T-helper 17 cell (primary cell): ENCODE results near the gene SYCP1. TPM values are rescaled to one million over a fixed set of nuclear protein-coding genes. Genes with fewer than 3 reads are reported as not detected.
"Not testable (repeated sequence)": the region's sequence is repeated elsewhere in the genome, so short reads cannot be mapped to it uniquely, and the experiment has no call there.

Experiments used
- ATAC-seq: fragments of 150-1000 bp; cut with Tn5 transposase; 2 replicates; pipeline ENCODE4 v1.10.0; 2021; ENCODE audit warnings: mild to moderate bottlenecking, moderate library complexity
- DNase-seq, 3 donors: peaks; one replicate each; pipeline versions ENCODE4 v3.0.0 to v3.0.0-alpha.2; 2020 to 2021
- H3K9me3 ChIP-seq: one replicate; pipeline ENCODE4 v1.7.0; 2013; ENCODE audit warnings: low read length, mild to moderate bottlenecking; ENCODE audit not compliant: control insufficient read depth, poor library complexity, severe bottlenecking
- H3K27ac Mint-ChIP-seq: one replicate; pipeline ENCODE4 v1.8.0; 2022; ENCODE audit warnings: mild to moderate bottlenecking, moderate library complexity, mixed read lengths
- H3K27me3 Mint-ChIP-seq: one replicate; pipeline ENCODE4 v1.8.0; 2022; ENCODE audit warnings: mixed read lengths
- H3K36me3 Mint-ChIP-seq: one replicate; pipeline ENCODE4 v1.8.0; 2022; ENCODE audit warnings: low read depth, mixed read lengths
- H3K4me1 Mint-ChIP-seq: one replicate; pipeline ENCODE4 v1.8.0; 2022; ENCODE audit warnings: mild to moderate bottlenecking, mixed read lengths
- H3K4me3 Mint-ChIP-seq: one replicate; pipeline ENCODE4 v1.8.0; 2022; ENCODE audit warnings: mild to moderate bottlenecking, moderate library complexity, mixed read lengths
- total RNA-seq, 4 donors: library from RNA in 2 of 4; stranded (reverse) in 2 of 4; gene quantifications; one replicate each; pipeline ENCODE4 v1.2.3 and lab custom pipeline; 2022 to 2026

The SYCP1 gene
- total RNA-seq, 2 donors from 2014 or later, result not detected

- Mint-ChIP-seq H3K36me3 (no peaks in the 10 kb centered on the region), H3K4me1 (no peaks in the 10 kb centered on the region), H3K27ac (no peak overlapping the region), H3K27me3 (peaks cover 39% of the 10 kb centered on the region), H3K4me3 (no peak overlapping the region)
- H3K9me3 ChIP-seq, result no peaks in the 10 kb centered on the region
- DNase-seq, result no peak
- ATAC-seq, result no peak
Measured at GRCh38 chr1:114892194-114892918, 37.7 kb downstream of the SYCP1 start.

DNA sequence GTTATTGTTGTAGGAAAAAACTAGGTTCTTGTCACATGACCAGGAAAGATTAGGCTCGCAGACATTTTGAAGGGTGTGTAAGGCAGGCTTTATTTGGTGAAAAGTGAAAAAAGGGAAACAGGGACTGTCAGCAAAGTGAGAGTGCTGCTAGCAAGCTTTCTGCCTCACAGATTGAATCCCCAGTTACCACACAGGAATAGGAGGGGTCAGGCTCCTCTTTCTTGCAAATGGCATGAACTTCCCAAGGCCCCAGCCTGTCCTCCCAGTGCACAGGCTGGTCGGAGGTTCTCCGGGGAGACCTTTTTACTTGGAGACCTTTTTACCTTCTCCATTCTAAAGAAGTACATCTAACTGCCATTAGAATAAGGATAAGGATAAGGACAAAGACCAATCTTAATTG lies 42.1 kb downstream of the SYCP1 start:
- no peak overlapping the region for H3K27ac Mint-ChIP-seq
- no peak overlapping the region for H3K4me3 Mint-ChIP-seq
- no peak for ATAC-seq
- H3K36me3 Mint-ChIP-seq, result no peaks in the 10 kb centered on the region
- H3K27me3 Mint-ChIP-seq, result peaks cover 54% of the 10 kb centered on the region
- H3K4me1 Mint-ChIP-seq, result no peaks in the 10 kb centered on the region
- no peaks in the 10 kb centered on the region for H3K9me3 ChIP-seq
- DNase-seq, result no peak

DNA sequence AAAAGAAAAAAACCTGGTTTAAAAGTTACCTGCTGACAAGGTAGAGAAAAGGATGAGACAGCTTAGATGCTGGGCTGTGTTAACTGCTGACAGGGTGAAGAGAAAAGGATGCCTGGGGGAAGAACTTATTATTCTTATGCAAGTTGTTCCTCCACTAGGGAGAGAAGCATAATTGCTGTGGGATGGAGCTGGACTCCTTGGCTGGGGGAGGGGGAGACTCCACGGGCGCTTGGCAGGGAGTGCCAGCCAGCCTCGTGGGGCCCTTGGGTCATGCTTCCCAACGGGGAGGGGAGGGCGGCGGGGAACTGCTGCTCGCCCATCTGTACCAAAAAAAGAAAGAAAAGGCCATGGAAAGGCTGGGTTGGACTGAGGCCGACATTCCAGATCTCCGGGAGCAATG lies 47.2 kb downstream of the SYCP1 start:
- no peaks in the 10 kb centered on the region for H3K36me3 Mint-ChIP-seq
- no peak for ATAC-seq
- H3K27me3 Mint-ChIP-seq, result peaks cover 27% of the 10 kb centered on the region

GRCh38 chr1:114902343-114902742 lies 47.7 kb downstream of the SYCP1 start:
- Mint-ChIP-seq H3K36me3 (no peaks in the 10 kb centered on the region), H3K27me3 (peaks cover 25% of the 10 kb centered on the region), H3K27ac (no peak overlapping the region), H3K4me3 (no peak overlapping the region), H3K4me1 (no peaks in the 10 kb centered on the region)
- ATAC-seq (no peak), DNase-seq (no peak)
- no peaks in the 10 kb centered on the region for H3K9me3 ChIP-seq

More for the DNA sequence above, 47.2 kb downstream of the SYCP1 start:
- Mint-ChIP-seq H3K27ac (no peak overlapping the region), H3K4me3 (no peak overlapping the region), H3K4me1 (no peaks in the 10 kb centered on the region)
- DNase-seq, result no peak
- H3K9me3 ChIP-seq, result no peaks in the 10 kb centered on the region

DNA sequence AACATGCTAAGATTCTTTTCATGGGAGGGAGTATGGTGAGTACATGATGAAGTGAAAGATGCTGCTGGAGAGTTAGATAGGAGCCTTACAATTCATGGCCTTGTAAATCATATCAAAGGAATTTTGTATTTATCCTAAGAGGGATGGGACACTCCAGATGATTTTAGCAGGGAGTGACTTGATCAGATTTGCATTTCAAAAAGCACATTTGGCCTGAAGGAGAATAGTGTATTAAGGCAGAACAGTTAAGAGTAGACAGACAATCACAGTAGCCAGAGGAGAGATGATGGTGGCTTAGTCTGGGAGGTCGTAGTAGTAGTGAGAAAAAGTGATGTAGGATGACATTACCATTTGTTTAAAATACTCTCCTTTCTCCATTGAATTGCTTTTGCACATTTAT lies 48.8 kb downstream of the SYCP1 start:
- H3K4me3 Mint-ChIP-seq, result no peak overlapping the region
- H3K27me3 Mint-ChIP-seq, result peaks cover 21% of the 10 kb centered on the region
- H3K36me3 Mint-ChIP-seq, result no peaks in the 10 kb centered on the region
- H3K4me1 Mint-ChIP-seq, result no peaks in the 10 kb centered on the region
- H3K9me3 ChIP-seq, result no peaks in the 10 kb centered on the region
- DNase-seq (no peak), ATAC-seq (no peak)
- no peak overlapping the region for H3K27ac Mint-ChIP-seq

DNA sequence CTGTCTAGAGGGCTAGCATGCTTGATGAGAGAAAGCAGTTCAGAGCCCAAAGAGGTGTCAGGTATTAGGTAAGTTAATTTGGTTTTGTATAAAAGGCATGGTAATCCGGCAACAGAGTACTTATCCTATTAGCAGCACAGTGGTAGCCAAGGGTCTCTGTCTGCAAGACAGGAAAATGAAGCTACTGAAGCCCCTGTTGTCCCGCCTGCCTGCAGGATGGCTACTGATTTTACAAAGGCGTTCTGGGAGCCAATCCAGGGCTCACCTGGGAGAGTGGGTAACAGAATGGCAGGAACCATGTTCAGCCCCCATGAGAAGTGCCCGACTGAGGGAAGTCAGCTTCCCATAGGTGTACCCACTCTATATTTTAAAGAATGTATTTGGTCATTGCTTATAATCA lies 61.1 kb downstream of the SYCP1 start:
- H3K27ac Mint-ChIP-seq, H3K9me3 ChIP-seq, H3K36me3 Mint-ChIP-seq, H3K4me1 Mint-ChIP-seq, DNase-seq, H3K4me3 Mint-ChIP-seq, ATAC-seq: not testable (repeated sequence)
- peaks cover 42% of the 10 kb centered on the region for H3K27me3 Mint-ChIP-seq

- H3K36me3 Mint-ChIP-seq, result peaks cover 10% of the 10 kb centered on the region
- no peak overlapping the region for H3K4me3 Mint-ChIP-seq
- DNase-seq, result no peak
- no peak overlapping the region for H3K27ac Mint-ChIP-seq
- H3K27me3 Mint-ChIP-seq, result peaks cover 54% of the 10 kb centered on the region
- ATAC-seq, result no peak
- H3K9me3 ChIP-seq, result no peaks in the 10 kb centered on the region
- no peaks in the 10 kb centered on the region for H3K4me1 Mint-ChIP-seq
Measured at GRCh38 chr1:114926607-114927006, 71.9 kb downstream of the SYCP1 start.

GRCh38 chr1:114927401-114927800 lies 72.7 kb downstream of the SYCP1 start:
- H3K27ac Mint-ChIP-seq, result no peak overlapping the region
- no peaks in the 10 kb centered on the region for H3K9me3 ChIP-seq
- H3K27me3 Mint-ChIP-seq, result peaks cover 46% of the 10 kb centered on the region
- H3K4me1 Mint-ChIP-seq, result no peaks in the 10 kb centered on the region
- DNase-seq, result no peak
- no peak for ATAC-seq
- peaks cover 10% of the 10 kb centered on the region for H3K36me3 Mint-ChIP-seq
- no peak overlapping the region for H3K4me3 Mint-ChIP-seq

DNA sequence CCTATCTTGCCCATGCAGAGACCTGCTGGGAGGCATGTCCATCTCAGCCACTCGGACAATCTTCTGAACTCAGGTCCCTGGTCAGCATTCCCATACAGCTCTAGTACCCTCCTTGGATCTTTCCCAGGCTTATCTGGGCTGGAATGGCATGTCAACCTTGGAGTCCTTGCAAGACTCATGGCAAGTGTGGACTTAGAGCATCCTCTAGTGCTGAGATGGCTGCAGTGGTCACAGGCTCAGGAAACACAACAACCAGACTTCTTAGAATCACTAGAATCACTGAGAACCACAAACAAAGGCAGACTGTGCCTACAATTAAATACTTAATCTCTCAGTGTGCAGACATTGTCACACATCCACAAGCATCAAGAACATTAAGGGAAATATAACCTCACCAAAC lies 101.9 kb downstream of the SYCP1 start:
- H3K27me3 Mint-ChIP-seq, result peaks cover 50% of the 10 kb centered on the region
- H3K4me1 Mint-ChIP-seq, result peaks cover 2% of the 10 kb centered on the region
- no peak overlapping the region for H3K4me3 Mint-ChIP-seq
- DNase-seq, result no peak
- peak overlapping the region; percentile 6 for H3K27ac Mint-ChIP-seq
- H3K9me3 ChIP-seq, result no peaks in the 10 kb centered on the region
- H3K36me3 Mint-ChIP-seq, result peaks cover 2% of the 10 kb centered on the region
- no peak for ATAC-seq

GRCh38 chr1:114959423-114959822 lies 104.8 kb downstream of the SYCP1 start:
- DNase-seq, result no peak
- ATAC-seq, result no peak
- peaks cover 50% of the 10 kb centered on the region for H3K27me3 Mint-ChIP-seq
- no peak overlapping the region for H3K27ac Mint-ChIP-seq
- H3K4me1 Mint-ChIP-seq, result peaks cover 2% of the 10 kb centered on the region
- H3K9me3 ChIP-seq, result no peaks in the 10 kb centered on the region
- peaks cover 2% of the 10 kb centered on the region for H3K36me3 Mint-ChIP-seq
- no peak overlapping the region for H3K4me3 Mint-ChIP-seq

DNA sequence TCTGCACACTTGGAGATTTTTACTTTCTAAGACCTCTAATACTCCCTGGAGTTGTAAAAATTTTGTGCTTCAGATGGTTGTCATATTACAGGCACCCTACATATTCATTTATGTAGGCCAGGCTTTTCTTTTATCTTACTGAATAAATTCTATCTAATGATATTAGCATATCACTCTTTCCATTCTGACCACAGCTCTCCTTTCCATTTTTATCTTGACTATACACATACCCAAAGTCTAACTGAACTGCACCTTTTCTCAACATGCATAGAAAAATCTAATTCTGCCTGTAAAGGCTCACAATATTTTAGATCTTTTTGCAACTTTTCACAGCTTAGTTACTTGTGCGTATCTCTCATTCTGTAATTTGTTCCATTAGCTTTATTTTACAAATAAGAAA lies 122.2 kb downstream of the SYCP1 start:
- Mint-ChIP-seq H3K27me3 (peaks cover 45% of the 10 kb centered on the region), H3K27ac (no peak overlapping the region), H3K36me3 (peaks cover 5% of the 10 kb centered on the region), H3K4me1 (peaks cover 5% of the 10 kb centered on the region), H3K4me3 (no peak overlapping the region)
- no peak for DNase-seq
- peaks cover 2% of the 10 kb centered on the region for H3K9me3 ChIP-seq
- ATAC-seq, result no peak

GRCh38 chr1:114979278-114979891 lies 124.7 kb downstream of the SYCP1 start:
- Mint-ChIP-seq H3K4me1 (peaks cover 5% of the 10 kb centered on the region), H3K27ac (no peak overlapping the region), H3K36me3 (peaks cover 2% of the 10 kb centered on the region), H3K4me3 (no peak overlapping the region), H3K27me3 (peaks cover 33% of the 10 kb centered on the region)
- H3K9me3 ChIP-seq, result peaks cover 12% of the 10 kb centered on the region
- peak; percentile 22 to 63 (median 38) for DNase-seq
- ATAC-seq, result peak; percentile 63

DNA sequence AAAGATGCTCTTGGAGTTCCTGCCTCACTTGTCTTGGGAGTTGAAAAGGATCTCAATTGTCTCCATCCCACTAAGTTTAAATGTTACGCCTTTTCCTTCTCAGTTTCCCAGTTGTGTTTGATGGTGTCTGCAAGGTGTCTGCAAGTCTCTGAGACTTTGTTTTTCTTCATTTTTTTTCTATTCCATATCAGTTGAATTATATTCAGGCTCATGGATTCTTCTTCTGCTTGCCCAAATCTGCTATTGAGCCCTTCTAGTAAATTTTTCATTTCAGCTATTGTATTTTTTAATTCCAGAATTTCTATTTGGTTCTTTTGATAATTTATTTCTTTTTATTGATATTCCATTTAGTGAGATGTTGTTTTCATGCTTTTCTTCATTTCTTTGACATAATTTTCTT lies 127.6 kb downstream of the SYCP1 start:
- no peak for ATAC-seq
- H3K4me1 Mint-ChIP-seq, result peaks cover 5% of the 10 kb centered on the region
- H3K4me3 Mint-ChIP-seq, result no peak overlapping the region
- H3K9me3 ChIP-seq, result peaks cover 16% of the 10 kb centered on the region
- H3K27me3 Mint-ChIP-seq, result peaks cover 16% of the 10 kb centered on the region
- no peak for DNase-seq
- H3K36me3 Mint-ChIP-seq, result peaks cover 2% of the 10 kb centered on the region
- H3K27ac Mint-ChIP-seq, result no peak overlapping the region

GRCh38 chr1:114986286-114986685 lies 131.6 kb downstream of the SYCP1 start:
- ATAC-seq (no peak), DNase-seq (no peak)
- Mint-ChIP-seq H3K4me3 (no peak overlapping the region), H3K36me3 (peaks cover 2% of the 10 kb centered on the region), H3K27ac (no peak overlapping the region), H3K27me3 (no peaks in the 10 kb centered on the region), H3K4me1 (no peaks in the 10 kb centered on the region)
- peaks cover 24% of the 10 kb centered on the region for H3K9me3 ChIP-seq
